UCSD-AML1 (cell line): ENCODE data around the gene SLC39A6.
"Not testable (repeated sequence)": the region's sequence is repeated elsewhere in the genome, so short reads cannot be mapped to it uniquely, and the experiment has no call there.

Experiments used
- DNase-seq: peaks from one replicate; lab custom pipeline; 2025; ENCODE audit not compliant: unreplicated experiment; lab: John Stamatoyannopoulos, UW

The SLC39A6 gene

GRCh38 chr18:36129300-36130038, at the start of gene SLC39A6, which contains the start of gene ELP2:
TSS of gene SLC39A6 (minus strand) at chr18:36129340. CDS start at chr18:36127007, 2,333 bp downstream.
TSS of gene ELP2 (plus strand) at chr18:36129899. CDS start at chr18:36129934, 35 bp downstream.
- DNase-seq: peak; percentile 97

GRCh38 chr18:36177913-36178312, 48.8 kb upstream of the SLC39A6 start:
- no peak for DNase-seq

- DNase-seq: no peak
Measured at GRCh38 chr18:36176711-36177110, 47.6 kb upstream of the SLC39A6 start.

- DNase-seq: no peak
Measured at GRCh38 chr18:36176177-36176584, 47.0 kb upstream of the SLC39A6 start.

GRCh38 chr18:36175481-36175880, 46.3 kb upstream of the SLC39A6 start:
- no peak for DNase-seq

- no peak for DNase-seq
Measured at GRCh38 chr18:36169938-36170337, 40.8 kb upstream of the SLC39A6 start.

- DNase-seq: not testable (repeated sequence)
Measured at GRCh38 chr18:36168296-36168695, 39.2 kb upstream of the SLC39A6 start.

- no peak for DNase-seq
Measured at GRCh38 chr18:36167692-36168218, 38.6 kb upstream of the SLC39A6 start.

- DNase-seq: no peak
Measured at GRCh38 chr18:36162981-36163380, 33.8 kb upstream of the SLC39A6 start.

- DNase-seq: no peak
Measured at GRCh38 chr18:36160959-36161371, 31.8 kb upstream of the SLC39A6 start.

- DNase-seq: no peak
Measured at GRCh38 chr18:36158266-36158867, 29.2 kb upstream of the SLC39A6 start.

- DNase-seq: no peak
Measured at GRCh38 chr18:36157441-36157840, 28.3 kb upstream of the SLC39A6 start.

- no peak for DNase-seq
Measured at GRCh38 chr18:36155851-36156757, 27.0 kb upstream of the SLC39A6 start.

GRCh38 chr18:36153771-36154170, 24.6 kb upstream of the SLC39A6 start:
- DNase-seq: no peak

GRCh38 chr18:36153203-36153602, 24.1 kb upstream of the SLC39A6 start:
- DNase-seq: no peak

- DNase-seq: no peak
Measured at GRCh38 chr18:36152781-36153180, 23.6 kb upstream of the SLC39A6 start.

- no peak for DNase-seq
Measured at GRCh38 chr18:36149514-36150289, 20.6 kb upstream of the SLC39A6 start.

- DNase-seq: no peak
Measured at GRCh38 chr18:36143391-36143790, 14.3 kb upstream of the SLC39A6 start.

- no peak for DNase-seq
Measured at GRCh38 chr18:36142751-36143150, 13.6 kb upstream of the SLC39A6 start.

- DNase-seq: no peak
Measured at GRCh38 chr18:36141576-36141975, 12.4 kb upstream of the SLC39A6 start.
